KOPT-K1 (cell line): Measurements from ENCODE around the gene STARD9.
A peak's percentile ranks its signal among the peaks of the same experiment; 100 is the strongest.

ENCODE experiments used
- H3K27ac ChIP-seq: fragments of 200-600 bp; sonication (generic); 2 replicates; pipeline ENCODE4 v1.5.1; 2016; ENCODE audit warnings: antibody characterized with exemption, mild to moderate bottlenecking, low read depth, low read length; ENCODE audit not compliant: poor library complexity, severe bottlenecking
- H3K36me3 ChIP-seq: fragments of 200-600 bp; sonication (generic); 2 replicates; pipeline ENCODE4 v1.5.1; 2017; ENCODE audit warnings: antibody characterized with exemption, mild to moderate bottlenecking, low read length, moderate library complexity; ENCODE audit not compliant: insufficient read depth
- H3K9me3 ChIP-seq: fragments of 200-600 bp; sonication (generic); 2 replicates; pipeline ENCODE4 v1.5.1; 2017; ENCODE audit warnings: antibody characterized with exemption, low read length, mild to moderate bottlenecking; ENCODE audit not compliant: insufficient read depth, poor library complexity, severe bottlenecking

Gene STARD9

DNA sequence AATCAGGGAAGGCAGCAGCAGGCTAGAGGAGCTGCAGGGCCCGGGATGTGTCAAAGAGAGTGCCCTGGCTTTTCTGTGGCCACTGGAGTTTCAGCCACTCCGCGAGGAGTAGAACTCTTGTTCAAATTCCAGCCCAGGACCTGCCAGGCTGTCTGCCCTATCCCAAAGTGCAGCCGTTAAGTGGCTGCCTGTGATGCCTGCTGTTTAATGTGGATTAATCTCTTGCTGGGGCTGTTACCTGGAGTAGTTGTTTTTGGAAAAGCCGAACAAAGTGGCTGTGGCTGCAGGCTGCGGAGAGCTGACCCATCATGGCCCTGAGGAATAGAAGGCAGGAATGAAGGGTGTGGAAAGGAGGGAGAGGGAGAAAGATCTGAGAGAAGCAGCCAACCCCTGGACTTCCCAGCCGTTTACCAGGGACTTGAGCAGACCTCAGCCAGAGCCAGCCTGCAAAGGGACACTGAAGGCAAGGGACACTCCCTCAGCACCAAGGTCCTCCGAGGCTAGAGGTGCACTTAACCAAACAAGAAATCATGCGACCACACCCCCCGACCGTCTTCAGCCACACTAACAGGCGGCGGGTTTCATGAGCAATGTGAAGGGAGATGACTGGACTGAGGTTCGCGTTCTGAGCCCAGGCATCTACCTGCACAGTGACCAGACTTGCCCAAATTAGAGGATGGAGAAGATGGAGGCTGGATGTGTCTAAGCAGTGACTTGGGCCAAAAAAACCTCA, 156.9 kb downstream of the STARD9 start:
- Histone ChIP-seq H3K9me3 (no peaks in the 10 kb centered on the region), H3K27ac (no peak overlapping the region)

DNA sequence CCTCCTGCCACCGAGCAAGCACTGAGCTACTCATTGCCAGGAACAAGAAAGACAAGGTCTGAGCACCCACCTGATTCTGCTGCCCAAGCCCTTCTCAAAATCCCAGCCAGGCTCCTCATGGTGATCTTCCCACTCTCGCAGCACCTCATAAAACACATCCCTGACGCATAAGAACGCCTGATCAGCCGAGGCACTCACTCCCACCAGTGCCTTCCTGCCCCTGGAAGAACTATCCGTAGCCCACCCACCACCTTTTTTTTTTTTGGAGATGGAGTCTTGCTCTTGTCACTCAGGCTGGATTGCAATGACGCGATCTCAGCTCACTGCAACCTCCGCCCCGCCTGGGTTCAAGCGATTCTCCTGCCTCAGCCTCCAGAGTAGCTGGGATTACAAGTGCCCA, 157.6 kb downstream of the STARD9 start:
- Histone ChIP-seq H3K9me3 (no peaks in the 10 kb centered on the region), H3K27ac (no peak overlapping the region), H3K36me3 (peaks cover 74% of the 10 kb centered on the region)

More for the DNA sequence above, 156.9 kb downstream of the STARD9 start:
- peaks cover 82% of the 10 kb centered on the region for H3K36me3 ChIP-seq

DNA sequence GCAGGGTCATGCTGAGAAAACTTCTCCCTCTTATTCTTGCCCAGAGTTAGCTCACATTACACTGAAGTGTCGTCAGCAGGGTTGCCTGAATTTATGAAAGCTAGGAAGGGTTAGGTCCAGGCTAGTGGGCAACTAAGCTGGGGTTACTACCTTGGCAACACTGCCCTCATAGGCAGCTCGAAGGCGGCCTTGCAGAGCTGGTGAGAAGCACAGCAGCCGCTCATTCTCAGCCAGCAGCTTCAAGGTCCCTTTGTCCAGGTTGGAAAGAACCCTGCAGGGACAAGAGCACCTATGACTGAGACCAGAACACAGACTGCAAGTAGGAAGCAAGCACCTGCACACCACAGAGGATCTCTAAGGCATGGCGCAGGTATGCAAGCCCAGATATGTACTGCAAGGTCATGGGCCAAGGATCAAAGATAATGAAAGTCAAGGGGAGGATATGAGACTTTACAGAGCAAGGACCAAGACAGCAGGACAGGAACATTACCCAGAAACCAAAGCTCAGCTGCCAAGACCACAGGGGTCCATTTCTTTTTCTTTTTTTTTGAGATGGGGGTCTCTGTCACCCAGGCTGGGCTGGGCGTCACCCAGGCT, 158.8 kb downstream of the STARD9 start:
- Histone ChIP-seq H3K36me3 (peaks cover 63% of the 10 kb centered on the region), H3K27ac (no peak overlapping the region), H3K9me3 (no peaks in the 10 kb centered on the region)

DNA sequence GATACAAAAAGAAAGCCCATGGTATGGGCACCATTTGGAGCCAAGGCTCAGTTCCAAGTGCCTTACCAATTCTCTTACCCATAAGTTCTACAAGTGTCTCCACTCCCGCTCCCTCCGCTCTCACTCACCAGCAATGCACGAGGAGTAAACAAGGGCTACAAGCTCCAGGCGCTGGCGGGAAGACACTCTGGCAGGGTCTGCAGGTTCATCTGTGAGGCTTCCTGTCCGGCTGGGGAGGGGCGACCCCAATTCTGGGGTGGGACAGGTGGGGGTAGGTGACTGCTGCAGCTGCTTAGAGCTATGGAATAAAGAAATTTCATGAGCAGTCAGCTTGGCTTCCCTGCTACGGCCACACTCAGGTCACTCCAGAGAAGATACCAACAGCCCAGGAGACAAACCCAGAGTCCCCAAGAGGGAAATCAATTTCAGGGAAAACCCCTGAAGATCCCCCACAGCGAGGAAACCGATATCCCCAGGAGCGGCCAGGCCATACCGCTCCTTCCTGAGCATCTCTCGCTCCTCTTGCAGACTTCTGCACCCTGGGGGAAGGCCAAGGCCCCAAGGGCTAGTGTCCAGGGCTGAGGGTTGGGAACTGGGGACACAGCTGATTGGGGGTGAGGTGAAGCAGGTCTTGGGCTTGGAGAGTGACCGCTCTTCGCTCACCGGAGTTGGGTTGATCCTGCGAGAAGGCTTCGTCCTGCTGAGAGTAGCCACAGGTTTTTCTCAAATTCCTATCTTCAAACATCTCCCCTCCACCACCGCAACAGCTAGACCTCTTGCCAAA, 160.2 kb downstream of the STARD9 start:
- Histone ChIP-seq H3K36me3 (peaks cover 49% of the 10 kb centered on the region), H3K9me3 (no peaks in the 10 kb centered on the region), H3K27ac (peak overlapping the region; percentile 94)

DNA sequence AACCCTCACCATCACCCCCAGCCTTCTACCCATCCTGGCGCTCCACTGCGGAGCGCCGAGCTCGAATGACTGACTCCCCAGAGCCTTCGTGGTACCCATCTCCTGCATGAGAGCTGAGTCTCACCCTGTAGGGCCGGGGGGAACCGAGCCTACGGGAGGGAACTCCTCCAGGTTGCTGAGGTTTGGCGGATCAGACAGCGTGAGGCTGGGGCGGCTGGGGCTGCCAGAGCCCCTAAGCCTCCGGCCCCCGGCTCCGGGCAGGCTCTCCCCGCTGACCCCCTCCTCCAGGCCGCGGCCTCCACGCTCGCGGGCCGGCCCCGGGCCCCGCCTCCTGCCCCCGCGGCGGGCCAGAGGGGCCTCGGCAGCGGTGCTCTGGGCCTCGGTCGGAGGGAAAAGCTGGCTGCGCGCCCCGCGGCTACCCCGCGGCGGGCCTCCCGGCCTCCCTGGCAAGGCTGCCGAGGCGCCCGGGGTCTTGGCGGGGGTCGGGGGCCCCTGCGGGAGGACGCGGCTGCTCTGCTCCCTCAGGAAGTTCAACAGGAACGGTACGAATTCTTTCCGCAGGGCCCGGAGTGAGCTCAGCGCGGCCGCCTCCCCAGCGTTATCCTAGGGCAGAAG, 160.9 kb downstream of the STARD9 start:
- no peaks in the 10 kb centered on the region for H3K9me3 ChIP-seq
- H3K36me3 ChIP-seq = peaks cover 42% of the 10 kb centered on the region
- peak overlapping the region; percentile 94 for H3K27ac ChIP-seq

DNA sequence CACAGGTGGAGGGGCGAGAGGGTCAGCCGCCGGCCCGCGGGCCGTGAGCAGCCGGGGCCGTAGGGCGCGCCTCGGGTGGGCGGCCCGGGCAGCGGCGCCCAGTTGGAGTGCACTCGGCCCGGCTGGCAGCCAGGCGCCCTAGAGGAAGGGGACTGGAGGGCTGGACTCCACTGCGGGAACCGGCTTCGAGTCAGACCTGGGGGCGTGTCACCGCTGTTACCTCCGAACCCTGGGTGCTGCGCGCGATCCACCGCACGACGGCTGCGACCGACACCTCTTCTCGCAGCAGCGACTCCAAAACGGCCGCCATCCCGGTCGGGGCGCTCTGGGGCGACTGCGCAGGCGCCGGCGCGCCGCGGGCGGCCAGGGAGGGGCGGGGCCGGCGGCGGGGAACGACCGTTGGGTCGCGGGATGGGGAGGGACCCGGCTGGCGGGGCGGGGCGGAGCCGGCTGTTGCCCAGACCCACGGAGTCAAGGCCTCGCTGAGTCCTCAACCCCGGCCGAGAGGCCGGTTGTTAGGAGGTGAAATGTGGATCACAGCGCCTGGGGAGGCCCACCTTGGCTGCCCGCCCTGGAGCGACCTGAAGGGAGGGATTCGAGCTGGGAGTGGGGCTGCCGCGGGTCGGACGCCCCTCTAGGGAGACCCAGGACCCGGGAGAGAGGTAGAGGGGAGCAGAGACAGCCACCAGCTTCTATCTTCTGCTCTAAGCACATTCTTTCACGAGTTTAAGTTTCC, 161.6 kb downstream of the STARD9 start, which contains the start of gene CDAN1:
TSS of gene CDAN1 (minus strand) at position 336 of the 736 bp plus-strand sequence. CDS start at position 310, 26 bp downstream.
- H3K36me3 ChIP-seq = peaks cover 35% of the 10 kb centered on the region
- no peaks in the 10 kb centered on the region for H3K9me3 ChIP-seq
- H3K27ac ChIP-seq = peak within 1 kb of the TSS; percentile 94

DNA sequence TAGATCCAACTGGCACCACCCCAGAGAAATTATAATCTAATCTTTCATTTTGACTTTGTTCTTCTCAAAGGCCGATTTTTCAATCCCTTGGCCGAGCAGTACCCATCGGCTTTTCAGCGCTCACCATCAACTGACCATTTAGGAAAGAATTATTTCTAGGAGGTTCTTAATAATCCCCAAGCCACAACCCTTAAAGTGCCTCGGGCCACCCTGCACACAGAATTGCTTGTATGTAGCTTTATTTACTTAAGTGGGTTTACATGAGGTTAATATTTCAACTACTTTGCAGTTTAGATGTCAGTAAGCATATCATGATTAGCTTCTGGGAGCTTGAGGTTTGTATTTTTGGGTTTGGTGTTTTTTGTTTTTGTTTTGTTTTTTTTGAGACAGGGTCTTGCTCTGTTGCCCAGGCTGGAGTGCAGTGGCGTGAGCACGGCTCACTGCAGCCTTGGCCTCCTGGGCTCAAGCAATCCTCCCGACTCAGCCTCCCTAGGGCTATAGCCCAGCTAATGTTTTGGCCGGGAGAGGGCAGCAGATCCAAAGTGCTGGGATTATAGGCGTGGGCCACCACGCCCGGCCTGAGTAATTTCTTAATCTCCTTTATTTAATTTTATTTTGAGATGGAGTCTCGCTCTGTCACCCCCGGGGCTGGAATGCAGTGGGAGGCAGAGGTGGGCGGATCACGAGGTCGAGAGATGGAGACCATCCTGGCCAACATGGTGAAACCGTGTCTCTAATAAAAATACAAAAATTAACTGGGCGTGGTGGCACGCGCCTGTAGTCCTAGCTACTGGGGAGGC, 162.3 kb downstream of the STARD9 start:
- Histone ChIP-seq H3K36me3 (peaks cover 27% of the 10 kb centered on the region), H3K27ac (peak overlapping the region; percentile 94)

DNA sequence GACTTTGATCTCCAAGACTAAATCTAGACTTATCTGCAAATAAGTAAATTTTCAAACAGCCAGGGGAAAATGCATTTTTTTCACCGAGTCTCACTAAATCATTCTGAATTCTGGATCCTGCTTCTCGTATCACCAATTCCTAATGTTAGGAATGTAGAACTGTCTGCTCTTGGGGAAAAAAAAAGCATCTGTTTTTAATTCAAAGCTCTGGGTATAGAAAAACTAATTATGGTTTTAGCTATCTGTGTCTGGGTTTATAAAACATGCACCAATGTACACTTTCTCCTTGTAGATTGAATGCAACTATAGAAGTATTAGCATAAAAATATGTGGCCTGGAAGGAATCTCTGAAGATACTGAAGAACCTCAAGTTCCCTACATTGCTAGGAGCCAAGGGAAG, 166.3 kb downstream of the STARD9 start:
- peaks cover 7% of the 10 kb centered on the region; the same call in 1 of the 2 replicates for H3K36me3 ChIP-seq
- H3K27ac ChIP-seq = no peak overlapping the region
- no peaks in the 10 kb centered on the region for H3K9me3 ChIP-seq

More for the DNA sequence above, 162.3 kb downstream of the STARD9 start:
- no peaks in the 10 kb centered on the region for H3K9me3 ChIP-seq

DNA sequence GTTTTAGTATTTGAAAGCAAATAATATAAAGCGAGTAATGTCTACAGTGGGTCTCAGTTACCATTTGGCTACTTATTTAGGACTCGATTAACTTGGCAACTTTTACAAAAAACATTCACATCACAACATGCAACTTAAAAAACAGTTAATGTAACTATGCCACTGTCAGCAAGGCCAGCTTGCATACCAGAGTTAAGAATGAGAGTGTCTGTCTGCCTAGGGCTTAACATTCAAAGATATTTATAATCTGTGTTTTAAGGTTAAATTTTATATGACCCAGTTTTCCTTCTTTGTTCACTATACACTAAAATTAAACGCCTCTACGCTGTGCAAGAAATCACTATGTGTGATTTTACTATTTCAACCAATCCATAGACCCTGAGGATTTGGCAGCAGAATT, 166.7 kb downstream of the STARD9 start:
- H3K27ac ChIP-seq = no peak overlapping the region
- H3K36me3 ChIP-seq = peaks cover 7% of the 10 kb centered on the region; the same call in 1 of the 2 replicates

DNA sequence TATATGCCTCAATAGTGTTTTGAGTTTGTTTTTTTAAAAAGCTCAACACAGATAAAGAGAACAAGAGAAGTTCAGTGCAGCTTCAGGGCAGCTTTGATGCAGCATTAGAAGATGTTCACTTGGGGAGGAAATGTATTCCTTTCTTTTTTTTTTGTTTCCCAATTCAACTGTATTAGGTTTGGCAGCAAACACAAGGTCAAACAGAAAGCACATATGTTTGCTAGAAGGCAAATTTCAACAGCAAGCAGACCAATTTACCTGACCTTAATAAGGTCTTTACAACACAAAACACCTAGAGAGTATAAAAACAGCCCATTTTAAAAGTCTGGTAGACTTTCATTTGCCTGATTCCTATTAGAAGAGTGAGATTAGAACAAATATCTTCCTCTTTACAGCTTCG, 168.8 kb downstream of the STARD9 start:
- Histone ChIP-seq H3K27ac (no peak overlapping the region), H3K9me3 (no peaks in the 10 kb centered on the region), H3K36me3 (peaks cover 7% of the 10 kb centered on the region; the same call in 1 of the 2 replicates)

More for the DNA sequence above, 166.7 kb downstream of the STARD9 start:
- H3K9me3 ChIP-seq = no peaks in the 10 kb centered on the region

DNA sequence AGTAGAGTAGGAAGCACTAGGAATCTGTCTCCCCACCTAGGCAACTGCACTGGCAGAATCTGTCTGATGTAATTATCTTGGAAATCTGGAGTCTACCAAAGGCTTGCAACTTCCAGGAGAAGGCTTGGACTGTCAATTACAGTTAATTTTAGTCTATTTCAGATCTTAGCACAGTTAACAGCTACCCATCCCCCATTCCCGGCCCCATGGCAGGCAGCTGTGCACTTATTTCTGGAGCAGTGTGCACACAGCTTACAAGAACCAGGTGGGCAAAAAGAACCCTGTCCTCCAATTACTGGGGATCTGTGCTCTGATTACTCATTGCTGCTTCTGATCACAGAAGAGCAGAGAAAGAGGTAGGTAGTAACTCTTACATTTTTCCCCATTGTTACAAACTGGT, 173.9 kb downstream of the STARD9 start:
- Histone ChIP-seq H3K27ac (no peak overlapping the region), H3K36me3 (peaks cover 21% of the 10 kb centered on the region), H3K9me3 (peaks cover 7% of the 10 kb centered on the region)

DNA sequence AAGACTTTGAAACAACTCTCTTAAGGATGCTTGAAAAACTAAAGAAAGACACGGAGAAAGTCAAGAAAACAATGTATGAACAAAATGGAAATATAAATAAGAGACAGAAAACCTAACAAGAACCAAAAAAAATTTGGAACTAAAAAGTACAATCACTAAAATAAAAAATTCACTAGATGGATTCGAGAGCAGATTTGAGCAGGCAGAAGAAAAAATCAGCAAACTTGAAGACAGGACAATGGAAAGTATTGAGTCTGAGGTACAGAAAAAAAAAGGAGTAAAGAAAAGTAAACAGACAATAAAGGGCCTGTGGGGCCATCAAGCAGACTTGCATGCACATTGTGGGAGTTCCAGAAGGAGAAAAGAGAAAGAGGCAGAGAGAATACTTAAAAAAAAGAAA, 174.9 kb downstream of the STARD9 start:
- peaks cover 21% of the 10 kb centered on the region for H3K36me3 ChIP-seq
- no peak overlapping the region for H3K27ac ChIP-seq

DNA sequence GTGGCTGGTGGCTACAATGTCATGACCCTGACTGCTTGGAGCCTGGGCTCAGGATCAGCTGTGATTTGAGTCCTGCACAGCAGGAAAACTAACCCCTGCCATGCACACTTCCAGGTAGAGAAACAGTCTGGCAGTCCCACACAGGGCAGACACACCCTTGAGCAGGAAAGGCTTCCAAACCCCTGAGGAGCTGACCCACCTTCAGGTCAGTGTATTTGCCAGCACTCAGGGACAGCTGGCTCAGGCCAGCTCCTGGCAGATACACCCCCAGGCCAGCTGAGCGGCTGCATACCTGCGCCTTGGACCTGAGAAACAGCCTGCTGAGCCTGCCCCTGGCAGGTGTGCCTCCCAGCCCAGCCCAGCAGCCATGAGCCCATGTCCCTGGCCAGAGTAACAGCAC, 183.7 kb downstream of the STARD9 start:
- H3K9me3 ChIP-seq = peaks cover 28% of the 10 kb centered on the region
- H3K36me3 ChIP-seq = no peaks in the 10 kb centered on the region
- H3K27ac ChIP-seq = no peak overlapping the region

More for the DNA sequence above, 174.9 kb downstream of the STARD9 start:
- H3K9me3 ChIP-seq = peaks cover 7% of the 10 kb centered on the region

DNA sequence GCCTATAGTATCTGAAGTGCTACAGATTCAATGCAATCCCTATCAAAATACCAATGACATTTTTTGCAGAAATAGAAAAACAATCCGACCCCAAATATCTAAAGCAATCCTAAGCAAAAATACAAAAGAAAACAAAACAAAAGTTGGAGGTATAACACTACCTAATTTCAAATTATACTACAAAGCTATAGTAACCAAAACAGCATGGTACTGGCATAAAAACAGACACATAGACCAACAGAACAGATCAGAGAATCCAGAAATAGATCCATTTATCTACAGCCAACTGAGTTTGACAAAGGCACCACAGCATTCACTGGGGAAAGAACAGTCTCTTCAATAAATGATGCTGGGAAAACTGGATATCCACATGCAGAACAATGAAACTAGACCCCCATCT, 185.4 kb downstream of the STARD9 start:
- Histone ChIP-seq H3K9me3 (peaks cover 28% of the 10 kb centered on the region), H3K36me3 (no peaks in the 10 kb centered on the region), H3K27ac (no peak overlapping the region)
